ENCODE results near the gene TMEM115.

The TMEM115 gene

GRCh38 chr3:50378757-50379156 is 19.4 kb upstream of the TMEM115 start:
- DNase-seq (ENCODE audit: extremely low spot score), result no peak
- no peak for TF ChIP-seq CTCF (IDR thresholded peaks at IDR 0.05; ENCODE audit: control extremely low read depth, extremely low read depth, low read depth, missing control alignments)
- POLR2A ChIA-PET, result no interaction called here
- CTCF ChIA-PET, result no interaction called here

- no peak for DNase-seq (ENCODE audit: extremely low spot score)
- TF ChIP-seq CTCF (IDR thresholded peaks at IDR 0.05; ENCODE audit: control extremely low read depth, extremely low read depth, low read depth, missing control alignments), result no peak
- CTCF ChIA-PET, result no interaction called here
- POLR2A ChIA-PET, result no interaction called here
Measured at GRCh38 chr3:50378024-50378423, 18.7 kb upstream of the TMEM115 start.

- ChIA-PET POLR2A (no interaction called here), CTCF (no interaction called here)
- no peak for DNase-seq (ENCODE audit: extremely low spot score)
- TF ChIP-seq CTCF (IDR thresholded peaks at IDR 0.05; ENCODE audit: control extremely low read depth, extremely low read depth, low read depth, missing control alignments), result no peak
Measured at GRCh38 chr3:50375258-50375931, 16.1 kb upstream of the TMEM115 start.

- ChIA-PET POLR2A (no interaction called here), CTCF (no interaction called here)
- TF ChIP-seq CTCF (IDR thresholded peaks at IDR 0.05; ENCODE audit: control extremely low read depth, extremely low read depth, low read depth, missing control alignments), result no peak
- no peak for DNase-seq (ENCODE audit: extremely low spot score)
Measured at GRCh38 chr3:50374363-50375257, 15.3 kb upstream of the TMEM115 start.

- CTCF ChIA-PET, result no interaction called here
- no peak for DNase-seq (ENCODE audit: extremely low spot score)
- TF ChIP-seq CTCF (IDR thresholded peaks at IDR 0.05; ENCODE audit: control extremely low read depth, extremely low read depth, low read depth, missing control alignments), result no peak
- POLR2A ChIA-PET, result no interaction called here
Measured at GRCh38 chr3:50373146-50374051, 14.1 kb upstream of the TMEM115 start.

- CTCF ChIA-PET, result no interaction called here
Measured at GRCh38 chr3:50372349-50372748, 13.0 kb upstream of the TMEM115 start.

More at GRCh38 chr3:50372349-50372748, 13.0 kb upstream of the TMEM115 start:
- no peak for DNase-seq (ENCODE audit: extremely low spot score)
- POLR2A ChIA-PET, result no interaction called here
- TF ChIP-seq CTCF (IDR thresholded peaks at IDR 0.05; ENCODE audit: control extremely low read depth, extremely low read depth, low read depth, missing control alignments), result no peak

Measured in GM10248 (cell line).